C4-2B (cell line): ENCODE measurements around the gene PNMA1.

Experiments
- ZFX ChIP-seq: fragments of 450-650 bp; IDR thresholded peaks from 2 replicates; pipeline ENCODE4 v1.6.1; 2017
- TF ChIP-seq, protein P1 (sequence below): fragments of 450-650 bp; conservative IDR thresholded peaks from 2 replicates; pipeline ENCODE4 v1.5.1; 2017; ENCODE audit warnings: mild to moderate bottlenecking

DNA sequence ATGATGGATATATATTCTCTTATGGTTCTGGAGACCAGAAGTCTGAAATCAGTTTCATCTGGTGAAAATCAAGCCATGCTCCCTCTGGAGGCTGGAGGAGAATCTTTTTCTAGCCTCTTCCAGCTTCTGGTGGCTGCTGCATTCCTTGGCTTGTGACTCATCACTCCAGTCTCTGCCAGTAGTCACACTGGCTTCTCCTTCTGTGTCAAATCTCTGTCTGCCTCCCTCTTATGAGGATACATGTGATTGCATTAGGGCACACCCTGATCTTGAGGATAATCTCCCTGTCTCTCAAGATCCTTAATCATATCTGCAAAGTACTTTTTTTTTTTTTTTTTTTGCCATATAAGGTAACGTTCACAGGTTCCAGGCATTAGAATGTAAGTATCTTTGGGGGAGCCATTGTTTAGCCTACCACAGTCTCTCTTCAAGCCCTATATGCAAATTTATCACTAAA, 51.7 kb downstream of the PNMA1 start:
- TF ChIP-seq, protein P1, sequence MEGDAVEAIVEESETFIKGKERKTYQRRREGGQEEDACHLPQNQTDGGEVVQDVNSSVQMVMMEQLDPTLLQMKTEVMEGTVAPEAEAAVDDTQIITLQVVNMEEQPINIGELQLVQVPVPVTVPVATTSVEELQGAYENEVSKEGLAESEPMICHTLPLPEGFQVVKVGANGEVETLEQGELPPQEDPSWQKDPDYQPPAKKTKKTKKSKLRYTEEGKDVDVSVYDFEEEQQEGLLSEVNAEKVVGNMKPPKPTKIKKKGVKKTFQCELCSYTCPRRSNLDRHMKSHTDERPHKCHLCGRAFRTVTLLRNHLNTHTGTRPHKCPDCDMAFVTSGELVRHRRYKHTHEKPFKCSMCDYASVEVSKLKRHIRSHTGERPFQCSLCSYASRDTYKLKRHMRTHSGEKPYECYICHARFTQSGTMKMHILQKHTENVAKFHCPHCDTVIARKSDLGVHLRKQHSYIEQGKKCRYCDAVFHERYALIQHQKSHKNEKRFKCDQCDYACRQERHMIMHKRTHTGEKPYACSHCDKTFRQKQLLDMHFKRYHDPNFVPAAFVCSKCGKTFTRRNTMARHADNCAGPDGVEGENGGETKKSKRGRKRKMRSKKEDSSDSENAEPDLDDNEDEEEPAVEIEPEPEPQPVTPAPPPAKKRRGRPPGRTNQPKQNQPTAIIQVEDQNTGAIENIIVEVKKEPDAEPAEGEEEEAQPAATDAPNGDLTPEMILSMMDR, result peak; percentile 61
- TF ChIP-seq ZFX, result no peak
